Osteocyte (in vitro differentiated cells): ENCODE measurements around the gene LPGAT1. TPM values are rescaled to one million over a fixed set of nuclear protein-coding genes. Genes with fewer than 3 reads are reported as not detected.

Source experiments
- DNase-seq: peaks from one replicate; pipeline ENCODE4 v3.0.0; 2021; ENCODE audit warnings: mixed read lengths; ENCODE audit not compliant: unreplicated experiment; ENCODE audit errors: extremely low spot score
- H3K27ac Mint-ChIP-seq: one replicate; pipeline ENCODE4 v1.8.0; 2021; ENCODE audit warnings: mild to moderate bottlenecking, mixed read lengths; ENCODE audit not compliant: unreplicated experiment
- H3K27me3 Mint-ChIP-seq: one replicate; pipeline ENCODE4 v1.8.0; 2021; ENCODE audit warnings: mixed read lengths; ENCODE audit not compliant: unreplicated experiment
- H3K36me3 Mint-ChIP-seq: one replicate; pipeline ENCODE4 v1.8.0; 2021; ENCODE audit warnings: mixed read lengths; ENCODE audit not compliant: unreplicated experiment
- H3K4me1 Mint-ChIP-seq: one replicate; pipeline ENCODE4 v1.8.0; 2021; ENCODE audit warnings: mixed read lengths; ENCODE audit not compliant: unreplicated experiment
- H3K4me3 Mint-ChIP-seq: one replicate; pipeline ENCODE4 v1.8.0; 2021; ENCODE audit warnings: mild to moderate bottlenecking, moderate library complexity, mixed read lengths; ENCODE audit not compliant: unreplicated experiment
- H3K9me3 Mint-ChIP-seq: one replicate; pipeline ENCODE4 v1.8.0; 2021; ENCODE audit warnings: mixed read lengths; ENCODE audit not compliant: unreplicated experiment
- CTCF ChIP-seq: fragments of 200-600 bp; sonication (generic); IDR thresholded peaks from 2 replicates; pipeline ENCODE4 v1.5.0; 2021; ENCODE audit warnings: antibody characterized with exemption, mild to moderate bottlenecking, moderate library complexity
- total RNA-seq: library from RNA; stranded (reverse); gene quantifications from 2 replicates; pipeline ENCODE4 v1.2.1, GENCODE V29; 2021

The LPGAT1 gene
- total RNA-seq, 1 donor from 2014 or later, result 51.3 TPM

GRCh38 chr1:211811126-211811525, 19.4 kb downstream of the LPGAT1 start:
- no peak for DNase-seq
- Mint-ChIP-seq H3K27me3 (no peaks in the 10 kb centered on the region), H3K4me3 (no peak overlapping the region), H3K27ac (no peak overlapping the region), H3K9me3 (peaks cover 22% of the 10 kb centered on the region), H3K36me3 (peaks cover 46% of the 10 kb centered on the region), H3K4me1 (peaks cover 2% of the 10 kb centered on the region)
- no peak for TF ChIP-seq CTCF

- no peak overlapping the region for H3K4me3 Mint-ChIP-seq
- no peak for DNase-seq
- H3K9me3 Mint-ChIP-seq, result peaks cover 32% of the 10 kb centered on the region
- no peak overlapping the region for H3K27ac Mint-ChIP-seq
- H3K36me3 Mint-ChIP-seq, result peaks cover 60% of the 10 kb centered on the region
- peaks cover 2% of the 10 kb centered on the region for H3K4me1 Mint-ChIP-seq
- no peaks in the 10 kb centered on the region for H3K27me3 Mint-ChIP-seq
- no peak for TF ChIP-seq CTCF
These were observed 22.1 kb downstream of the LPGAT1 start for GRCh38 chr1:211808475-211808874.

- H3K4me1 Mint-ChIP-seq, result peaks cover 3% of the 10 kb centered on the region
- no peak overlapping the region for H3K27ac Mint-ChIP-seq
- H3K36me3 Mint-ChIP-seq, result peaks cover 59% of the 10 kb centered on the region
- H3K9me3 Mint-ChIP-seq, result peaks cover 45% of the 10 kb centered on the region
- no peak overlapping the region for H3K4me3 Mint-ChIP-seq
- no peaks in the 10 kb centered on the region for H3K27me3 Mint-ChIP-seq
- DNase-seq, result no peak
- no peak for TF ChIP-seq CTCF
These were observed 25.6 kb downstream of the LPGAT1 start for GRCh38 chr1:211804915-211805314.

- Mint-ChIP-seq H3K36me3 (peaks cover 39% of the 10 kb centered on the region), H3K4me3 (no peak overlapping the region), H3K27me3 (no peaks in the 10 kb centered on the region), H3K9me3 (peaks cover 23% of the 10 kb centered on the region), H3K4me1 (peaks cover 1% of the 10 kb centered on the region), H3K27ac (no peak overlapping the region)
- no peak for DNase-seq
- TF ChIP-seq CTCF, result no peak
These were observed 29.5 kb downstream of the LPGAT1 start for GRCh38 chr1:211800925-211801607.

- Mint-ChIP-seq H3K36me3 (peaks cover 25% of the 10 kb centered on the region), H3K27ac (no peak overlapping the region), H3K4me1 (peaks cover 1% of the 10 kb centered on the region), H3K4me3 (no peak overlapping the region), H3K9me3 (peaks cover 14% of the 10 kb centered on the region), H3K27me3 (no peaks in the 10 kb centered on the region)
- TF ChIP-seq CTCF, result no peak
- DNase-seq, result no peak
These were observed 32.6 kb downstream of the LPGAT1 start for GRCh38 chr1:211797994-211798393.
